Panc1 (cell line): ENCODE measurements around the gene CTF1. TPM values are rescaled to one million over a fixed set of nuclear protein-coding genes. Genes with fewer than 3 reads are reported as not detected.

Experiments
- ATAC-seq: fragments of 200-7000 bp; cut with Tn5 transposase; 2 replicates; pipeline ENCODE4 v1.9.1; 2020; ENCODE audit warnings: mild to moderate bottlenecking, moderate library complexity
- BruUV-seq: library from RNA; stranded (reverse); fragments of 400-500 nt; replicated peaks from 2 replicates; lab custom pipeline; 2021; lab: Mats Ljungman, UMichigan
- CTCF ChIA-PET: fragments of 300-600 bp; sonication (Branson Sonifier 250); formaldehyde crosslinking; loops from one replicate; lab custom pipeline; 2022; ENCODE audit warnings: antibody characterized with exemption; lab: Charles Lee
- POLR2A ChIA-PET: fragments of 300-600 bp; sonication (Branson Sonifier 250); formaldehyde crosslinking; loops from one replicate; lab custom pipeline; 2022; ENCODE audit warnings: antibody characterized with exemption; lab: Charles Lee
- DNase-seq: peaks from one replicate; pipeline ENCODE4 v3.0.0-alpha.2; 2010; ENCODE audit warnings: low read depth, low spot score
- H3K27ac ChIP-seq: 2 replicates; pipeline ENCODE4 v1.5.1; 2011; ENCODE audit warnings: mild to moderate bottlenecking, low read length, inconsistent platforms
- H3K27me3 ChIP-seq: fragments of 200-500 bp; sonication (Bioruptor generic); 2 replicates; pipeline ENCODE4 v1.6.0; 2014; ENCODE audit warnings: low read length, inconsistent platforms; ENCODE audit not compliant: control insufficient read depth, insufficient read depth
- H3K36me3 ChIP-seq: fragments of 200-500 bp; sonication (Bioruptor generic); 2 replicates; pipeline ENCODE4 v1.5.1; 2014; ENCODE audit warnings: inconsistent platforms, mild to moderate bottlenecking, low read length, moderate library complexity; ENCODE audit not compliant: control insufficient read depth, insufficient read depth
- H3K4me1 ChIP-seq: 2 replicates; pipeline ENCODE4 v1.5.1; 2011; ENCODE audit warnings: inconsistent platforms, mild to moderate bottlenecking, low read length, moderate library complexity; ENCODE audit not compliant: control insufficient read depth, insufficient read depth
- H3K4me3 ChIP-seq, 2 experiments: 2 replicates each; pipeline ENCODE4 v1.5.1; 2011 to 2012; ENCODE audit warnings: low read depth in 2 of 2, low read length in 2 of 2, mild to moderate bottlenecking in 2 of 2, inconsistent platforms in 1 of 2, moderate library complexity in 1 of 2
- H3K9me3 ChIP-seq: fragments of 200-500 bp; sonication (Bioruptor generic); 2 replicates; pipeline ENCODE4 v1.5.1; 2014; ENCODE audit warnings: low read depth, mild to moderate bottlenecking, inconsistent platforms, low read length, moderate library complexity; ENCODE audit not compliant: control insufficient read depth, insufficient read depth
- CTCF ChIP-seq: fragments of 450-650 bp; IDR thresholded peaks from 2 replicates; pipeline ENCODE4 v1.5.1; 2017; ENCODE audit warnings: mild to moderate bottlenecking
- POLR2AphosphoS5 ChIP-seq: IDR thresholded peaks from 2 replicates; pipeline ENCODE4 v1.6.1; 2012; ENCODE audit warnings: mild to moderate bottlenecking, low read depth, low read length, moderate library complexity
- REST ChIP-seq, 2 experiments: IDR thresholded peaks; 2 replicates each; pipeline ENCODE4 v1.6.1; 2011 to 2012; ENCODE audit warnings: low read depth in 2 of 2, control low read depth in 1 of 2, low read length in 1 of 2, mild to moderate bottlenecking in 1 of 2, moderate library complexity in 1 of 2; ENCODE audit not compliant: insufficient read depth in 1 of 2
- SIN3A ChIP-seq: IDR thresholded peaks from 2 replicates; pipeline ENCODE4 v1.6.1; 2012; ENCODE audit warnings: low read depth, mild to moderate bottlenecking, low read length, moderate library complexity, borderline replicate concordance; ENCODE audit not compliant: insufficient read depth
- TCF7L2 ChIP-seq: IDR thresholded peaks from 2 replicates; pipeline ENCODE4 v1.6.1; 2011; ENCODE audit warnings: mild to moderate bottlenecking, low read depth, low read length, inconsistent platforms
- in situ Hi-C: cut with HindIII; loops from 2 replicates; pipeline ENCODE4 v1.10.0; 2016; ENCODE audit warnings: low sequenced_read_pairs, low pct_unique_long_range_greater_than_20kb
- intact Hi-C: fragments of 100-400 bp; cut with micrococcal nuclease; formaldehyde crosslinking; loops from one replicate; pipeline ENCODE4 v1.10.0; 2022; ENCODE audit not compliant: unreplicated experiment
- total RNA-seq: library from RNA; stranded (reverse); gene quantifications from one replicate; pipeline ENCODE4 v1.2.1, GENCODE V29; 2021; ENCODE audit not compliant: unreplicated experiment

CTF1 gene
- total RNA-seq, 1 experiment from 2014 or later: 2.9 TPM

- no peak for ATAC-seq
- H3K4me3 ChIP-seq: no peak overlapping the region
- no peaks in the 10 kb centered on the region for H3K27me3 ChIP-seq
- TF ChIP-seq SIN3A (no peak), TCF7L2 (no peak), CTCF (no peak), REST (IDR thresholded peaks at IDR 0.05; ENCODE audit: insufficient read depth in 1 of 2, low read depth in 2 of 2, low read length in 1 of 2) (no peak), POLR2AphosphoS5 (no peak)
- no peaks in the 10 kb centered on the region for H3K36me3 ChIP-seq
- no TSS peak for BruUV-seq
- intact Hi-C loops (no loop called here), in situ Hi-C loops (no loop called here)
- ChIA-PET CTCF (interaction anchor here (0.6 kb wide), 1 partner anchor 12 kb away, joined by 4 read pairs; no protein-coding TSS in a partner anchor), POLR2A (no interaction called here)
- no peaks in the 10 kb centered on the region for H3K9me3 ChIP-seq
- H3K4me1 ChIP-seq: no peaks in the 10 kb centered on the region
- DNase-seq: no peak
- no peak overlapping the region for H3K27ac ChIP-seq
Measured at GRCh38 chr16:30885196-30885595, 11.2 kb upstream of the CTF1 start.

- Histone ChIP-seq H3K27me3 (no peaks in the 10 kb centered on the region), H3K27ac (no peak overlapping the region), H3K4me1 (no peaks in the 10 kb centered on the region), H3K36me3 (no peaks in the 10 kb centered on the region), H3K9me3 (no peaks in the 10 kb centered on the region), H3K4me3 (no peak overlapping the region)
- in situ Hi-C loops: no loop called here
- no peak for DNase-seq
- intact Hi-C loops: no loop called here
- TF ChIP-seq REST (IDR thresholded peaks at IDR 0.05; ENCODE audit: insufficient read depth in 1 of 2, low read depth in 2 of 2, low read length in 1 of 2) (no peak), TCF7L2 (no peak), SIN3A (no peak), CTCF (no peak), POLR2AphosphoS5 (no peak)
- no TSS peak for BruUV-seq
- ATAC-seq: no peak
- ChIA-PET CTCF (no interaction called here), POLR2A (no interaction called here)
Measured at GRCh38 chr16:30886145-30886544, 10.3 kb upstream of the CTF1 start.
